ENCODE data around the gene ACAP3. TPM values are rescaled to one million over a fixed set of nuclear protein-coding genes. Genes with fewer than 3 reads are reported as not detected.

ACAP3 gene
- total and polyA plus RNA-seq, 2 of the 4 experiments (the other 2 are of a cell fraction), result 13.3 to 58.2 TPM

GRCh38 chr1:1324524-1325287 is 17.0 kb upstream of the ACAP3 start, which contains the start of the genes CPTP and INTS11:
CPTP (plus strand) TSS chr1:1324802; CDS start chr1:1326911, 2,109 bp downstream.
INTS11 (minus strand) TSS chr1:1324660; CDS start chr1:1324608, 52 bp downstream.
- Histone ChIP-seq H3K9ac (ENCODE audit: low read depth, low read length) (peak within 1 kb of the TSS; percentile 90), H2AFZ (replicated peaks; ENCODE audit: low read length, poor library complexity) (peak within 1 kb of the TSS; percentile 96), H3K4me1 (ENCODE audit: control insufficient read depth, insufficient read depth, low read length) (peaks cover 7% of the 10 kb centered on the region; the same call in 1 of the 2 replicates), H3K56ac (ENCODE audit: extremely low read depth, insufficient read depth, low read length) (peak within 1 kb of the TSS; percentile 1; the same call in 1 of the 2 replicates), H2AK5ac (ENCODE audit: low read depth, low read length) (peak within 1 kb of the TSS; percentile 85), H3K4me2 (ENCODE audit: low read depth, low read length) (peak within 1 kb of the TSS; percentile 91), H3K4me3 (ENCODE audit: insufficient read depth, low read depth, low read length) (peak within 1 kb of the TSS; percentile 99), H3K9me1 (ENCODE audit: insufficient read depth, low read length) (peaks cover 4% of the 10 kb centered on the region), H3K9me3 (ENCODE audit: control insufficient read depth, insufficient read depth, low read length) (no peaks in the 10 kb centered on the region), H3K27ac (ENCODE audit: insufficient read depth, low read length) (peak within 1 kb of the TSS; percentile 76), H3K36me3 (ENCODE audit: control insufficient read depth, insufficient read depth, low read length) (peaks cover 14% of the 10 kb centered on the region), H2AK9ac (replicated peaks; ENCODE audit: low read depth, low read length, poor library complexity) (peak within 1 kb of the TSS; percentile 99), H3K27me3 (ENCODE audit: control insufficient read depth, insufficient read depth, low read length) (no peaks in the 10 kb centered on the region), H2BK20ac (ENCODE audit: low read depth, low read length) (no peak within 1 kb of the TSS), H4K20me1 (ENCODE audit: insufficient read depth, low read length) (peaks cover 53% of the 10 kb centered on the region), H4K91ac (ENCODE audit: insufficient read depth, low read depth, low read length) (peak within 1 kb of the TSS; percentile 75), H3K18ac (ENCODE audit: low read depth, low read length) (no peak within 1 kb of the TSS), H3K23ac (ENCODE audit: low read depth, low read length) (peak within 1 kb of the TSS; percentile 51), H4K8ac (ENCODE audit: low read depth in 2 of 2, low read length in 2 of 2) (peak within 1 kb of the TSS; percentile 74 to 88; a peak in 3 of 4 replicates), H3K4ac (ENCODE audit: low read depth, low read length) (peak within 1 kb of the TSS; percentile 72), H2BK15ac (ENCODE audit: low read depth, low read length) (no peak within 1 kb of the TSS), H4K5ac (ENCODE audit: low read depth, low read length) (peak within 1 kb of the TSS; percentile 61), H3K14ac (replicated peaks; ENCODE audit: low read depth, low read length) (peak within 1 kb of the TSS; percentile 45), H2BK120ac (ENCODE audit: low read depth, low read length) (no peak within 1 kb of the TSS), H2BK5ac (ENCODE audit: low read depth, low read length, poor library complexity, severe bottlenecking) (peak within 1 kb of the TSS; percentile 69), H3K79me1 (ENCODE audit: low read depth in 1 of 2, low read length in 2 of 2) (peaks cover 3 to 58% of the 10 kb centered on the region in 2 experiments; a peak in 2 of 4 replicates)
- TF ChIP-seq RCOR1 (IDR thresholded peaks at IDR 0.05; ENCODE audit: insufficient replicate concordance, low read length) (no peak), NFE2L2 (IDR thresholded peaks at IDR 0.05; ENCODE audit: low read depth, low read length) (no peak), MXI1 (IDR thresholded peaks at IDR 0.05; ENCODE audit: borderline replicate concordance, low read depth, low read length) (peak; percentile 42; the same call in 1 of the 2 replicates), POLR2A (IDR thresholded peaks at IDR 0.05; ENCODE audit: low read depth, low read length) (peak; percentile 81), BHLHE40 (IDR thresholded peaks at IDR 0.05; ENCODE audit: low read depth, low read length) (no peak), MAFK (IDR thresholded peaks at IDR 0.05; ENCODE audit: low read depth, low read length) (no peak), USF2 (IDR thresholded peaks at IDR 0.05; ENCODE audit: low read depth, low read length) (no peak), FOS (IDR thresholded peaks at IDR 0.05; ENCODE audit: low read depth, low read length) (no peak), RFX5 (IDR thresholded peaks at IDR 0.05; ENCODE audit: low read depth, low read length) (no peak), RAD21 (IDR thresholded peaks at IDR 0.05; ENCODE audit: low read length) (no peak), SMC3 (IDR thresholded peaks at IDR 0.05; ENCODE audit: low read depth, low read length) (no peak), MAZ (IDR thresholded peaks at IDR 0.05; ENCODE audit: borderline replicate concordance, low read depth, low read length) (0 out of 2 replicates have a peak, but pooled peaks have one; percentile 23)
- intact Hi-C loops (cut with micrococcal nuclease) (no loop called here), in situ Hi-C loops (cut with MboI; ENCODE audit: low sequenced_read_pairs) (no loop called here), dilution Hi-C loops (cut with HindIII; ENCODE audit: low sequenced_read_pairs, unreplicated experiment) (no loop called here)
- CTCF ChIA-PET, result no interaction called here
- no TSS peak for BruUV-seq (replicated peaks)
- ATAC-seq (ENCODE audit: low read depth) (peak; percentile 90), DNase-seq (peak; percentile 85)
- 2% methylated on average over 38 of the region's 84 CpGs; no CpG with 5 or more reads in 1 of the 2 experiments for WGBS, 2 experiments (ENCODE audit: extremely low coverage in 2 of 2, insufficient read length in 1 of 2)
- POLR2A ChIA-PET (ENCODE audit: unreplicated experiment), result no interaction called here
